NCI-H82 (cell line): Measurements from ENCODE around the gene C2CD2.
"Not testable (repeated sequence)": the region's sequence is repeated elsewhere in the genome, so short reads cannot be mapped to it uniquely, and the experiment has no call there.

Experiments
- DNase-seq: peaks from one replicate; lab custom pipeline; 2025; lab: John Stamatoyannopoulos, UW

Gene C2CD2

GRCh38 chr21:41974752-41975053, 20.9 kb upstream of the C2CD2 start:
- no peak for DNase-seq

GRCh38 chr21:41973861-41974751, 20.3 kb upstream of the C2CD2 start:
- no peak for DNase-seq

- DNase-seq = no peak
Observed at GRCh38 chr21:41973427-41973831, 19.6 kb upstream of the C2CD2 start.

GRCh38 chr21:41972511-41973205, 18.8 kb upstream of the C2CD2 start:
- no peak for DNase-seq

GRCh38 chr21:41971891-41972290, 18.1 kb upstream of the C2CD2 start:
- DNase-seq = no peak

- no peak for DNase-seq
Observed at GRCh38 chr21:41970751-41971653, 17.2 kb upstream of the C2CD2 start.

GRCh38 chr21:41970106-41970391, 16.2 kb upstream of the C2CD2 start:
- DNase-seq = no peak

GRCh38 chr21:41967708-41968107, 13.9 kb upstream of the C2CD2 start:
- peak; percentile 21 for DNase-seq

- peak; percentile 39 for DNase-seq
Observed at GRCh38 chr21:41966872-41967621, 13.2 kb upstream of the C2CD2 start.

GRCh38 chr21:41966041-41966833, 12.4 kb upstream of the C2CD2 start:
- DNase-seq = no peak

GRCh38 chr21:41965461-41966013, 11.7 kb upstream of the C2CD2 start:
- DNase-seq = no peak

GRCh38 chr21:41965045-41965444, 11.2 kb upstream of the C2CD2 start:
- no peak for DNase-seq

GRCh38 chr21:41964171-41964570, 10.4 kb upstream of the C2CD2 start:
- DNase-seq = no peak

GRCh38 chr21:41962425-41962966, 8.7 kb upstream of the C2CD2 start:
- no peak for DNase-seq

GRCh38 chr21:41961753-41962152, 7.9 kb upstream of the C2CD2 start:
- no peak for DNase-seq

GRCh38 chr21:41961282-41961701, 7.5 kb upstream of the C2CD2 start:
- DNase-seq = peak; percentile 62

- DNase-seq = peak; percentile 27
Observed at GRCh38 chr21:41960386-41960785, 6.6 kb upstream of the C2CD2 start.

GRCh38 chr21:41959697-41960096, 5.9 kb upstream of the C2CD2 start:
- not testable (repeated sequence) for DNase-seq

GRCh38 chr21:41958886-41959563, 5.2 kb upstream of the C2CD2 start:
- no peak for DNase-seq
